GM21390 (cell line): ENCODE data around the gene CD86.

ENCODE experiments used
- ATAC-seq: cut with Tn5 transposase; IDR thresholded peaks from one replicate; pipeline ENCODE4 v1.9.1; 2021; ENCODE audit not compliant: unreplicated experiment

CD86 gene

GRCh38 chr3:122058294-122058693 is 3.1 kb downstream of the CD86 start:
- peak; percentile 42 for ATAC-seq

DNA sequence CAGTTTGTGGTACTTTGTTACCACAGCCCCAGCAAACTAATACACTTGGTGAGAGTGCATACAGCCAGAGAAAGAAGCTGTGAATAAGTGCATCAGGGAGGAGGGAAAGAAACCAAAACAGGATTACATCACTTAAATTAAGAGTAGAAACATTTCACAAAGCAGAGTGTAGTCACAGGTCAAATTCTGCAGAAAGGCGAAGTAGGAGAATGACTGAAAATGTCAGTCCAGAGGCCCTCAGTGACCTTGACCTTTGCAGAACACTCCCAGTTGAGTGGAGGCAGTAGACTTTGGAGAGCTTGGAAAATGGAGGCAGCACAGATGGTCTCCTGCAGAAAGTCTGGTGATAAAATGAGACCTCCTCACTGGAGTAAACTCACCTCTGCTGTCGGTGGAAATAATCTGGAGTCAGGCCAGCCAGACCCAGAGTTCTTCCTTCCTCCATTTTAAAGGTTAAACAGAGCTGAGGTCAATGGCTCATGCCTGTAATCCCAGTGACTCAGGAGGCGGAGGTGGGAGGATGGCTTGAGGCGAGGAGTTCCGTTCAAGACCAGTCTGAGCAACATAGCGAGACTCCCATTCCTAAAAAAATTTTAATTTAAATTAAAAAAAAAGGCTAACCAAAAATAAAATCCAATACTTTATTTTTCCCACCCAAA is 5.0 kb downstream of the CD86 start:
- no peak for ATAC-seq

- no peak for ATAC-seq
These were observed 8.7 kb downstream of the CD86 start for GRCh38 chr3:122063908-122064307.

DNA sequence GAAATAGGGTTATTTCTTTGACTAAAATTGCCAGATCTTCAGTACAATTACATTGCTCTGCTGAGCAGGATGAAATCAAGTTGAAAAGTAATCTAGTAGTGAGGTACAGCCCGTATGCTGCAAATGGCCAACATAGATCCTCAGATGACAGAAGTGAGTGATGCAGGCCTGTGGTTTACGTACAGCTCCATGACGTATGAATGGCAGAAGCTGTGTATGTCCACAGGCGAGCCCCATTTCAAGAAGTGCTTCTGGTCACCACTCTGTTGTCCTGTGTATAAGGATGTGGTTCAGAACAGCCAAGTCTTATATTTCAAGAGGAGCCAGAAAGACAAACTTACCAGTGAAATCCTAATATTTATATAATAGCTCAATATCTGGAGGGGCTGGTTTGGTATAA is 9.2 kb downstream of the CD86 start:
- no peak for ATAC-seq

DNA sequence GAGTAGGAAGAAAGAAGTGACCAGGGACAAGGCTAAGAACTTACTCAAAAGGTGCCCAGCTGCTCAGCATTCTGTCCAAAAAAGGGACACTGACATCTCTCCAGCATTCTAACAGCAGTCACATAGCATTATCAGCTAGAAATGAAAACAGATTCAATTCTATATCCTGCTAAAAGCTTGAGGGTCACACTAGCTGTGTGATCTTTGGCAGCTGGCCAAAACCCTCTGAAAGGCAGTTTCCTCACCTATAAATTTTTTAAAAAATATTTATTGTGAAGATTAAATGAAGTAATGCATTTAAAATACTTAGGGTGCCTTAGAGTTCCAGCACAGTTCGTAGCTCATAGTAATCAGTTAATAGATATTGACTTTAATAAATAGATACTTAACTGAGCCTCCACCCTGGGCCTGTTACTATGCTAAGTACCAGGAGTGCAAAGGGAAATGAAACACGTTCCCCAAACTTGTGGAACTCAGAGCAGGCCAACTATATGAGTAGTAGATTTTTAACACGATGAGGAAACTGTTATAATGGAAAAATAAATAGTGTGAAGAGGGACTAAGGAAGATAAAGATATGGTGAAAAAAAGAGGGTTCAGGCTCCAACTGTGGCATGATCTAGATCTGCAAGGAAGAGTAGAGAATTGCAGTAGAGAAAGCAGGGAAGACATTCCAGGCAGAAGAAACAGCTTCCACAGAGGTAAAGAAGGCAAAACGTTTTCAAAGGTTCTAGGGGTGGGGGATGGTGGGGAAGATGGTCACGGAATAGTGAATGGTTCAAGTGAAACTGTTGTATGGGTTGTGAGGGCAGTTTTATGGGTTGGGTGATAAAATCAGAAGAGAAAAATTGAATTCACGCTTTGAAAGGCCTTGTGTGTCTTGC is 11.4 kb downstream of the CD86 start:
- ATAC-seq, result no peak

GRCh38 chr3:122067214-122067550 is 12.0 kb downstream of the CD86 start:
- peak; percentile 62 for ATAC-seq

GRCh38 chr3:122067588-122068240 is 12.6 kb downstream of the CD86 start:
- peak; percentile 39 for ATAC-seq

GRCh38 chr3:122074621-122075265 is 19.6 kb downstream of the CD86 start:
- ATAC-seq, result peak; percentile 52

GRCh38 chr3:122076491-122077292 is 21.5 kb downstream of the CD86 start:
- peak; percentile 11 for ATAC-seq

DNA sequence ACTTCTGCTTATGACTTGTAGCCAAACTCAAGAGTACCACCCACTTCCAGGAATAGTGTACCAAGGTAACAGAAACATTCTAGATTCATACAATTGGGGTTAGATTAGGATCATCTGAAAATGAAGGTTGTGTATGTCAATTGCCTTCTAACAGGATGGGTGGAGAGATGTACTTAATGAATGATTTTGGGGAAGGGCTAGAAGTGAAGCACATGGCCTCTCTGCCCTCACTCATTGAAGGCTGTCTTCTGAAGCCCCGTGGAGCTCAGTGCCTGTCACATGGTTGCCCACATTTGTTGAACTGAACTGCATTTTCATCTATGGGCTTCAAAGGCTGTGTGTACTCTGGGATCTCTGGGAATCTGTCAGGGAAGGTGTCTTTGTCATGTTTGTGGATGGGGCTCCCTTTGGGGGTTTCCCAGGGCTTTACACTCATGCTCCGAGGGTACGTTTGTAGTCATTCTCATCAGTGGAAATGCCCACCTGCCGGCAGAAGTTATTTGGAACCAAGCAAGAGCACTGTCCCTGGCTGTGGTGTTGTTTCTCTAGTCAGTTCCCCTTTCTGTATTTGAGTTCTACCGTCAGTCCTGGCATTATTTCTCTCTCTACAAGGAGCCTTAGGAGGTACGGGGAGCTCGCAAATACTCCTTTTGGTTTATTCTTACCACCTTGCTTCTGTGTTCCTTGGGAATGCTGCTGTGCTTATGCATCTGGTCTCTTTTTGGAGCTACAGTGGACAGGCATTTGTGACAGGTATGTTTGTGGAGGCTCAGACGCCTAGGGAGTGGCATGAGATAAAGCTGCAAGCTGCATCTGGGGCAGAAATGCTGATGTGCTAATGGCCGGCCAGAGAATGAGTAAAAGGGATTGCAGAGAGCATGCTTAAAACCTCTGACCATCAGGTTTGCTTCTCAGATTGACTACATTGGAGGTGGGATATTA is 22.4 kb downstream of the CD86 start:
- ATAC-seq, result peak; percentile 23

- no peak for ATAC-seq
These were observed 23.2 kb downstream of the CD86 start for GRCh38 chr3:122078235-122078935.

GRCh38 chr3:122079524-122080206 is 24.5 kb downstream of the CD86 start:
- no peak for ATAC-seq

DNA sequence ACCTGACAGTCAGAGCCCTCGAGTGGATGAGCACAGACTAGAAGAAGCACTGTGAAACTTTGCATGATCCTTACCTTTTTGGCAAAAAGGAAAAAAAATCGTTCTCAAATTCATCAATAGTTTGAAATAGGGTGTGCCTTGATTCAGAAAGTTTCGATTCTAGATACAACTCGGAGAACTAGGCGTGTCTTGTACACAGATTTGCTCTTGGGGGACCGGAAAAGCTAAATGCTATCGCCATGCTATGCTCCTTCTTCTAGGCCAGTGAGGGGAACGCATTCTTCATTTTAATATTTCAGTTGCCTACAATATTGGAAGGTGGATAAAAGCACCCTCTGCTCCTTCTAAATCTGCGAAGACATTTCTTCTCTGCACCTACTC is 25.0 kb downstream of the CD86 start:
- no peak for ATAC-seq

- ATAC-seq, result peak; percentile 40
These were observed 26.5 kb downstream of the CD86 start for GRCh38 chr3:122081543-122082247.

GRCh38 chr3:122082357-122082756 is 27.2 kb downstream of the CD86 start:
- no peak for ATAC-seq

DNA sequence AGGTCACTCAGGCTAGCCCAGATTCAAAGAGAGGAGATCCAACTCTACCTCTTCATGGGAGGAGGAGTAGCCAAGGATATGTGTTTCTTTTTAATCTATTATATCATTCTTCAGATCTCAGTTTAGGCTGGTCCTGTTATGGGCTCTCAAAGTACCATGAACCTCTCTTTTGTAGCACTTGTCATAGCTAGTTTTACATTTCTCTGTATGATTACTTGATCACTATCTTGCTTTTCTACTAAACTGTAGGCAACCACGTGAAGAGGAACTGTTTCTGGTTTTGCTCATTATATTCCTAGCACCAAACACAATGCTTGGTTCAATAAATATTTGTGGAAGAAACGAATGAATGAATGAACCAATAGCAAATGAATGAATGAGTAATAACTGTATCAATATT is 29.6 kb downstream of the CD86 start:
- ATAC-seq, result no peak

- ATAC-seq, result no peak
These were observed 30.5 kb downstream of the CD86 start for GRCh38 chr3:122085673-122086072.

- no peak for ATAC-seq
These were observed 33.4 kb downstream of the CD86 start for GRCh38 chr3:122088531-122088930.
